PC-9 (cell line): Measurements from ENCODE around the gene STYK1. TPM values are rescaled to one million over a fixed set of nuclear protein-coding genes. Genes with fewer than 3 reads are reported as not detected.

Experiments
- BruUV-seq: library from RNA; stranded (reverse); fragments of 400-500 nt; replicated peaks from 2 replicates; lab custom pipeline; 2021; lab: Mats Ljungman, UMichigan
- CTCF ChIA-PET: fragments of 300-600 bp; sonication (Branson Sonifier 250); formaldehyde crosslinking; loops from one replicate; lab custom pipeline; 2022; ENCODE audit warnings: antibody characterized with exemption; lab: Charles Lee
- POLR2A ChIA-PET: fragments of 300-600 bp; sonication (Branson Sonifier 250); formaldehyde crosslinking; loops from one replicate; lab custom pipeline; 2022; ENCODE audit warnings: antibody characterized with exemption; ENCODE audit not compliant: unreplicated experiment; lab: Charles Lee
- DNase-seq, 2 experiments: peaks; one replicate each; pipeline versions ENCODE4 v3.0.0 to v3.0.0-alpha.2; 2015 to 2022; ENCODE audit warnings: mixed read lengths in 1 of 2
- H2AFZ ChIP-seq: fragments of 200-600 bp; sonication (generic); 2 replicates; pipeline ENCODE4 v1.8.1; 2017; ENCODE audit warnings: antibody characterized with exemption
- H3F3A ChIP-seq: fragments of 200-600 bp; sonication (generic); 2 replicates; pipeline ENCODE4 v1.8.1; 2017; ENCODE audit warnings: antibody characterized with exemption, mild to moderate bottlenecking, low read depth; ENCODE audit not compliant: insufficient read depth
- H3K27ac ChIP-seq: fragments of 200-600 bp; sonication (generic); 2 replicates; pipeline ENCODE4 v1.6.1; 2016; ENCODE audit warnings: mixed run types
- H3K27me3 ChIP-seq: fragments of 200-600 bp; sonication (generic); 2 replicates; pipeline ENCODE4 v1.6.1; 2016; ENCODE audit warnings: low read depth, mixed run types; ENCODE audit not compliant: insufficient read depth
- H3K36me3 ChIP-seq: fragments of 200-600 bp; sonication (generic); 2 replicates; pipeline ENCODE4 v1.6.1; 2016; ENCODE audit warnings: low read depth, mixed run types
- H3K4me1 ChIP-seq: fragments of 200-600 bp; sonication (generic); replicated peaks from 2 replicates; pipeline ENCODE4 v1.6.1; 2016; ENCODE audit warnings: mixed run types; ENCODE audit not compliant: insufficient read depth
- H3K4me2 ChIP-seq: fragments of 200-600 bp; sonication (generic); 2 replicates; pipeline ENCODE4 v1.6.1; 2017; ENCODE audit warnings: mixed run types
- H3K4me3 ChIP-seq: fragments of 200-600 bp; sonication (generic); 2 replicates; pipeline ENCODE4 v1.6.1; 2016; ENCODE audit warnings: mixed run types
- H3K79me2 ChIP-seq: fragments of 200-600 bp; sonication (generic); 2 replicates; pipeline ENCODE4 v1.6.1; 2017; ENCODE audit warnings: low read depth, mixed run types
- H3K9me2 ChIP-seq: fragments of 200-600 bp; sonication (generic); 2 replicates; pipeline ENCODE4 v1.8.1; 2017; ENCODE audit warnings: mild to moderate bottlenecking; ENCODE audit not compliant: insufficient read depth
- H3K9me3 ChIP-seq: fragments of 200-600 bp; sonication (generic); 2 replicates; pipeline ENCODE4 v1.8.1; 2016; ENCODE audit warnings: low read depth; ENCODE audit not compliant: insufficient read depth
- H4K20me1 ChIP-seq: fragments of 200-600 bp; sonication (generic); 2 replicates; pipeline ENCODE4 v1.8.1; 2017; ENCODE audit not compliant: insufficient read depth
- EZH2 ChIP-seq: fragments of 200-600 bp; sonication (generic); IDR thresholded peaks from 2 replicates; pipeline ENCODE4 v1.8.0; 2017; ENCODE audit warnings: antibody characterized with exemption, low read depth
- intact Hi-C: fragments of 100-400 bp; cut with micrococcal nuclease; formaldehyde crosslinking; loops from one replicate; pipeline ENCODE4 v1.10.0; 2022; ENCODE audit not compliant: unreplicated experiment
- total RNA-seq: library from RNA; stranded (reverse); gene quantifications from 2 replicates; pipeline ENCODE4 v1.2.3, GENCODE V29; 2021
- TF ChIP-seq, protein P1 (sequence below): fragments of 200-600 bp; sonication (generic); conservative IDR thresholded peaks from 2 replicates; pipeline ENCODE4 v1.6.1; 2017; ENCODE audit warnings: mixed run types, antibody characterized with exemption, mild to moderate bottlenecking, moderate library complexity

The STYK1 gene
- total RNA-seq, 1 experiment from 2014 or later, result 16.9 TPM

GRCh38 chr12:10621278-10621677 is 52.6 kb downstream of the STYK1 start:
- POLR2A ChIA-PET, result no interaction called here
- no peaks in the 10 kb centered on the region for H3K9me2 ChIP-seq
- H3K4me2 ChIP-seq, result no peak overlapping the region
- peaks cover 15% of the 10 kb centered on the region for H3F3A ChIP-seq
- 0 out of 2 replicates have a peak, but pooled peaks cover 11% of the 10 kb centered on the region for H3K36me3 ChIP-seq
- no peak for TF ChIP-seq EZH2
- TF ChIP-seq, protein P1, sequence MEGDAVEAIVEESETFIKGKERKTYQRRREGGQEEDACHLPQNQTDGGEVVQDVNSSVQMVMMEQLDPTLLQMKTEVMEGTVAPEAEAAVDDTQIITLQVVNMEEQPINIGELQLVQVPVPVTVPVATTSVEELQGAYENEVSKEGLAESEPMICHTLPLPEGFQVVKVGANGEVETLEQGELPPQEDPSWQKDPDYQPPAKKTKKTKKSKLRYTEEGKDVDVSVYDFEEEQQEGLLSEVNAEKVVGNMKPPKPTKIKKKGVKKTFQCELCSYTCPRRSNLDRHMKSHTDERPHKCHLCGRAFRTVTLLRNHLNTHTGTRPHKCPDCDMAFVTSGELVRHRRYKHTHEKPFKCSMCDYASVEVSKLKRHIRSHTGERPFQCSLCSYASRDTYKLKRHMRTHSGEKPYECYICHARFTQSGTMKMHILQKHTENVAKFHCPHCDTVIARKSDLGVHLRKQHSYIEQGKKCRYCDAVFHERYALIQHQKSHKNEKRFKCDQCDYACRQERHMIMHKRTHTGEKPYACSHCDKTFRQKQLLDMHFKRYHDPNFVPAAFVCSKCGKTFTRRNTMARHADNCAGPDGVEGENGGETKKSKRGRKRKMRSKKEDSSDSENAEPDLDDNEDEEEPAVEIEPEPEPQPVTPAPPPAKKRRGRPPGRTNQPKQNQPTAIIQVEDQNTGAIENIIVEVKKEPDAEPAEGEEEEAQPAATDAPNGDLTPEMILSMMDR, result no peak
- H3K79me2 ChIP-seq, result no peaks in the 10 kb centered on the region
- no peak overlapping the region for H3K4me3 ChIP-seq
- intact Hi-C loops, result no loop called here
- H4K20me1 ChIP-seq, result no peaks in the 10 kb centered on the region
- CTCF ChIA-PET, result no interaction called here
- H2AFZ ChIP-seq, result no peak overlapping the region
- H3K4me1 ChIP-seq, result peaks cover 23% of the 10 kb centered on the region
- BruUV-seq, result no TSS peak
- H3K27me3 ChIP-seq, result no peaks in the 10 kb centered on the region
- no peaks in the 10 kb centered on the region for H3K9me3 ChIP-seq
- no peak for DNase-seq
- H3K27ac ChIP-seq, result no peak overlapping the region

DNA sequence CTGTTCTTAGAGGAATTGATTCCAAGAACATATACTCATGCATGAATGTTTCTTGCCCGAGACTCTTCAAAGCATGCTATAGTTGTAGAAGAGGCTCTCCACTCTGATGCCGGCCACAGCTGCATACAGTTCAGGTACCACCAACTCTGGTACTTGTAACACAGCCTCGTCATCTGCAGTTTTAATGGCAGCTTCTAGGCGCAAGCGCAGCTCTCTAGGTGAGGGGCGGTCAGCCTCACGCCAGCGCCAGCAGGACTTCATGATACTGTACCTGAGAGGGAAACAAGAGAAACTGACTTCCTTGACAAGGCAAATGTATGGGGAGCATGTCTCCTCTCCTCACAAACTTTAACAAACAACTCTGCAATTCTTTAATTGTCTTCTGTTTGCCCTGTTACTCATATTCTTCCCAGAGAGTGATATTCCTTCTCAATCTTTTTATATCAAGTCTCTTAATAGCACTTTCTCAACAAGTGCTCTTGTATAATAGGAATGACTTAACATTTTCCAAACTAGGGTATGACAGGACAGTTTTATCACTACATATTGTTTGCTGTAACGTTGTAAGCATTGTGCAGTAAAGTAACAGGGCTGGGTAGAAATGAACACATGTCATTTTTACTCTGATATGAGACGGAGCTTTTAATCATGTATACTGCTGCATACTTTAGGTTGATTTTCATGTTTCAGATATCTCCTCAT is 53.6 kb downstream of the STYK1 start:
- Histone ChIP-seq H2AFZ (no peak overlapping the region), H3K79me2 (no peaks in the 10 kb centered on the region), H3K36me3 (0 out of 2 replicates have a peak, but pooled peaks cover 11% of the 10 kb centered on the region), H3K9me3 (no peaks in the 10 kb centered on the region), H3K9me2 (no peaks in the 10 kb centered on the region), H3K4me3 (no peak overlapping the region), H3K4me1 (peaks cover 23% of the 10 kb centered on the region), H4K20me1 (no peaks in the 10 kb centered on the region), H3F3A (peaks cover 15% of the 10 kb centered on the region), H3K4me2 (no peak overlapping the region), H3K27me3 (no peaks in the 10 kb centered on the region), H3K27ac (no peak overlapping the region)
- no peak for DNase-seq
- POLR2A ChIA-PET, result no interaction called here
- intact Hi-C loops, result no loop called here
- no peak for TF ChIP-seq EZH2
- TF ChIP-seq, protein P1, result no peak
- no TSS peak for BruUV-seq
- CTCF ChIA-PET, result no interaction called here

GRCh38 chr12:10618338-10618987 is 55.4 kb downstream of the STYK1 start:
- Histone ChIP-seq H2AFZ (no peak overlapping the region), H3K4me3 (no peak overlapping the region), H3K9me2 (no peaks in the 10 kb centered on the region), H3K27ac (peak overlapping the region; percentile 90), H3K9me3 (no peaks in the 10 kb centered on the region), H3K36me3 (0 out of 2 replicates have a peak, but pooled peaks cover 11% of the 10 kb centered on the region), H3K4me1 (peaks cover 28% of the 10 kb centered on the region), H3F3A (peaks cover 15% of the 10 kb centered on the region), H4K20me1 (no peaks in the 10 kb centered on the region), H3K79me2 (no peaks in the 10 kb centered on the region), H3K27me3 (no peaks in the 10 kb centered on the region), H3K4me2 (peak overlapping the region; percentile 24)
- no TSS peak for BruUV-seq
- peak; percentile 28 to 76 for DNase-seq
- no peak for TF ChIP-seq EZH2
- TF ChIP-seq, protein P1, result no peak
- CTCF ChIA-PET, result interaction anchor here (0.6 to 1.2 kb wide), 2 partner anchors 16 to 54 kb away, joined by 3 to 4 read pairs; no protein-coding TSS in a partner anchor
- POLR2A ChIA-PET, result interaction anchor here (0.6 kb wide), 1 partner anchor 31 kb away, joined by 3 read pairs; no protein-coding TSS in a partner anchor
- intact Hi-C loops, result loop anchor here (1.0 kb wide), 2 partner anchors 16 to 56 kb away; partner anchors contain the start of gene STYK1
